ELR (cell line): Measurements from ENCODE around the gene DMRT3.
"Not testable (repeated sequence)": the region's sequence is repeated elsewhere in the genome, so short reads cannot be mapped to it uniquely, and the experiment has no call there.

Source experiments
- DNase-seq: peaks from one replicate; pipeline ENCODE4 v3.0.0-alpha.2; 2015; ENCODE audit warnings: low read depth

DMRT3 gene

GRCh38 chr9:971901-972500 lies 4.5 kb upstream of the DMRT3 start:
- DNase-seq: no peak

GRCh38 chr9:972501-973294 lies 3.8 kb upstream of the DMRT3 start:
- no peak for DNase-seq

DNA sequence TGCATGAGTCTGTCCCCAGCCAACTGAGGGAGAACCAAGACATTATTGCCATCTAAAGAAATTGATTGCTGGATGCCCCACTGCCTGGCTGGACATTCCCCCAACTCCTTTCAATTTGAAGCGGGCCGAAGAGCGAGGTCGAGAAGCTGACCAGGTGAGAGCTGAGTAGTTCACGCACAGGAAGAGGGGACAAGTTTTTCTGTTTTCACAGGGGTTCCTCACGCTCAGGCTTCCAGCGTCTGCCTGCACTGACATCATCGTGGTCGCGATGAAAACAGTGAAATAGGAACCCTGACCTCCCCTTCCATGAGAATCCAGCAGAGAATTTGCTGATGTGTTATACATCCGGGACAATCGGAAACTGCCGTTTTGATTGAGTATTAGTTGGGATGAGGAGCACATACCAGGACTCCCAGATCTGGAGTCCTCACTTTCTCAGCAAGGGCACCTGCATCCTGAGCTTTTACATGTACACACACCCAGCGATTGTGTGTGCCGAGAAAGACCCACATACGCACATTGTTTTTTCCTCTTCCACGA lies 3.1 kb upstream of the DMRT3 start:
- no peak for DNase-seq

- DNase-seq: no peak
These were observed 2.1 kb upstream of the DMRT3 start for GRCh38 chr9:974031-974995.

DNA sequence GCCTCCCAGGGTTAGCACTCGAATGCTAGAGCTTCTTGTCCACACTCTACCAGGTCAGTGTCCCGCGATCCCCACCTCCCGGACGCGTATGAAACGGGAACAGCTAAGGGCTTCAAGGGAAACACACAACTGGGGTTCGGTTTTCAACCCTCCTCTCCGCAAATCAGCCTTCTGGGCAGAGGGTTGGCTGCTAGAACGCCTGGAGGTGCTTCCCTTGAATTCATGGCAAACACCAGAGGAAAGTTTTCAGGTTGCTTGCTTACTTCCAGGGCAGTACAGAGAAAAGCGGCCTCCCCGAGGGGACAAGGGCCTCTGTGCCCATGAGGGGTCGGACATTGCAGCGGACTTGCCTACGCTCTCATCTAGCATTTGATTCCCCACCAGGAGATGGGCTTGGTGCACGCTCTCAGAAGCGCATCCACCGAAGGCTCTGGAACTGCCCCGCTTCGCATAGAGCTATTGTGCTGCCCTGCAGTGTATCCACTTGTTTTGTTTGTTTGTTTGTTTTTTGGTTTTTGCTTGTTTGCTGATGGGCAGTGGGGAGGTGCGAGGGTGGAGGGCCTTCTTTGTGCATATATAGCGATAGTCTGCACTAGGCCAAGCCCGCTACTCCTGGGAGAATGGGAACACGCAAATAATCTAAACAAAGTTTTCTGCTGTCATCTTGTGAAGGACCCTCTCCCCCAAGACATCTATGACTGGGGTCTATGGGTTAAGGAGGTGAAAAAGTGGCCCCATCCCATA lies 1.3 kb upstream of the DMRT3 start:
- DNase-seq: no peak

- DNase-seq: no peak
These were observed 656 bp upstream of the DMRT3 start for GRCh38 chr9:975740-976257.

DNA sequence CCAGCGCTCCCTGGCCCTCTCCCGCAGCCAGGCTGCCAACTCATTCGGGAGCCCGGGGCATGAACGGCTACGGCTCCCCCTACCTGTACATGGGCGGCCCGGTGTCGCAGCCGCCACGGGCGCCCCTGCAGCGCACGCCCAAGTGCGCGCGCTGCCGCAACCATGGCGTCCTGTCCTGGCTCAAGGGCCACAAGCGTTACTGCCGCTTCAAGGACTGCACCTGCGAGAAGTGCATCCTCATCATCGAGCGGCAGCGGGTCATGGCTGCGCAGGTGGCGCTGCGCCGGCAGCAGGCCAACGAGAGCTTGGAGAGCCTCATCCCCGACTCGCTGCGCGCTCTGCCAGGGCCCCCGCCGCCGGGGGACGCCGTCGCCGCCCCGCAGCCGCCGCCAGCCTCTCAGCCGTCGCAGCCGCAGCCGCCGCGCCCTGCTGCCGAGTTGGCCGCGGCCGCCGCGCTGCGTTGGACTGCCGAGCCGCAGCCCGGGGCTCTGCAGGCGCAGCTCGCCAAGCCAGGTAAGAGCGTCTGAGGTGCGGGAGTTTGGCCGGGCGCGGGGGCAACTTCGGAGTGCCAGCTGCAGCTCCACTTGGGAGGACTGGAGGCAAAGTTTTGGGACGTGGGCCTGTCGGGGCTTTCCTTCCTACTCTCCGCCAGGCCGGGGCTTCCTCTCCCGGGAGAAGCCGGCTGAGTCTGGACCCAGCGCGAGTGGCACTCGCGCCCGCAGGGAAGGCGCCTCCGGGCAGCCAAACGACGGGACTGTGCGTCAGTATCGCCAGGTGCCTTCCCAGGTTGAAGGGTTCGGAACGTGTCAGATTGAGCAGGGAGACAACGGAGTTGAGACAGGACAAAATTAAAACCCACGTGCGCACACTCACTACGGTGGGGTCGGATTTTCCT lies 735 bp downstream of the DMRT3 start:
- DNase-seq: no peak

- no peak for DNase-seq
These were observed 1.7 kb downstream of the DMRT3 start for GRCh38 chr9:977838-978830.

- no peak for DNase-seq
These were observed 3.5 kb downstream of the DMRT3 start for GRCh38 chr9:979983-980382.

DNA sequence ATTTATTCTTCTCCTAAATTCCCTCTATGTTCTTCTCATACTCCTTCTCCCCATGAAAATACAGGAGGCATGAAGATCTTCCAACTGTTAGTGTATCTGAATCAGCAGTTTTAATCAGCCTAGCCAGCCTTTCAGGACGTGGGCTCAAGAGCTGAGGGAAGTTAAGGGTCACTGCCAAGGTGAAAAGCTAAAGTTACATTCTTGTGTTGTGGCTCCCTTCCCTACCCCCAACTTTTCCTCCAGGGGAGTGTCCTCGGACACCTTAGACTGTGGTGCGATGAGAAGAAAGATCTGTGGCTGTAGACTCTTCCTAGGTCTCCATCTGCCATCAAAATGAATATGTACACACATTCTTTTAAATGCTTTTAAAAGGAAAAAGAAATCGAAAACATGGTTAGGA lies 4.2 kb downstream of the DMRT3 start:
- DNase-seq: no peak

DNA sequence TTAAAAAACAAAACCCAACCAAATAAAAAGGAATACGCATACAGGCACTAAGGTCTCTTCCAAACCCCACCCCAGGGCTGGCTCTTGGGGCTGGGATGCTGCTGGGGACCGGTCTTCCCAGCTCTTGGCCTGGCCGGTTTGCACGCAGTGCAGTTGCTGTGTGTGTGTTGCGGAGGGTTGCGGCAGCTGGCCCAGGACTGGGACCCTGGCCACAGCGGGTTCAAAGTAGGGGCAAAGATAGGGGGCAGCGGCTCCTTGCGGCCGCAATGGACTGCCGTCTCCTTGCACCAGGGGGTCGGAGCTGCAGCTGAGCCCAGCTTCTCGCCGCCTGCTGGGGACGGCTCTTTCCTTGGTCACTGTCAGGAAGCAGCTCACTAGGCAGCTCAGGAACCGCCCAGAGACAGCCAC lies 5.0 kb downstream of the DMRT3 start:
- no peak for DNase-seq

DNA sequence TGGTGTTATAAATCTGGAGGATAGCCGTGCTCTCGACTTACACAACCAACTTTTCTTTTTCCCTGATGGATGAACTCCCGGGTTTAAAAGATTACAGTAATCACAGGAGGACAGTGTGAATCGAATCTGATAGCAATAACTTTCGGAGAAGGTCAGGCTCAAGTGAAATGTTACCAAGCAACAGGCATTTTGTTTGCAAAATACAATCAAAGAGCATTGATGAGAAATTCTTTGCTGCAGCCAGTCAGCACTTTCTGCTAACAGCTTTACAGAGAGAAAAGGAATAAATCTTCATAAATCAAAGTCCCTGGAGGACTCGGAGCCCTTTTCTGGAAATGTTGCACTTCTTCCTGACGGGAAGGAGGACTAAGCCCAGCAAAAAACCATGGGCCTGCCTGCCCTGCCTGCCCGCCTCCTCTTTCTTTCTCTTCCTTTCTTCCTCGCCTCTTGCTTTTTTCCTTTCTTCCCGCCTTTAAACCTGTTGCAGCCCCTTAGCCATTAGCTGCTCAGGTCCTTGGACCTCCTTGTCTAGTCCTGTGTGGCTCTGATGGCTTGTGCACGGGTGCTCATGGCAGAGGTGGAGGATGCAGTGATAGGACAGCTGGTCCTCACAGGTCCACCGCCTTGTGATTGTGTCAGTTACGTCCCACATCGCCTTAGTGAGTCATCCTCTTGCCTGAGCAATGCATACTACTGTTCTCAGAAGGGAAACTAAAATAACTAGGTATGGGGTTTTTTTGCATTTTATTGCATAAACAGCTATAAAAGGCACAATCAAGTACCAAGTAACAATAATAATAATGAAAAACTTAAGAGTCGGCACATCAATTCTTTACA lies 6.2 kb downstream of the DMRT3 start:
- no peak for DNase-seq

- DNase-seq: no peak
These were observed 17.6 kb downstream of the DMRT3 start for GRCh38 chr9:994005-994404.

DNA sequence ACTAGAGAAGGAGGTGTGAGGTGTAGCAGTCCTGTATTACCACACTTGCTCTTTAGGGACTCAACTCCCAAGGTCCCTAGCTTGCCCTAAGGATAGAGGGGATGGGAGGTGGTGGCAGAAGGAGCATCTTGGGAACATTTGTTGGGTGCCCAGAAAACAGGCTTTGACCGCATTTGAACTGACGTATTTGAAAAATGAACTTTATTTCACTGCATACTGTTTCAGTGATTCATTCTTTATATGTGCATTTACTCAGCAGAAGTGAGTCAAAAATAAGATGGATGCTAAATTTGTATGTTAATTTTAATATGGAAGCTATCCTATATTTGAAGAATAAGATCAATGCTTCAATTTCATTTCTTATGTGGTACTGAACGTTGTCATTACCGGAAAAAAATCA lies 18.7 kb downstream of the DMRT3 start:
- no peak for DNase-seq

DNA sequence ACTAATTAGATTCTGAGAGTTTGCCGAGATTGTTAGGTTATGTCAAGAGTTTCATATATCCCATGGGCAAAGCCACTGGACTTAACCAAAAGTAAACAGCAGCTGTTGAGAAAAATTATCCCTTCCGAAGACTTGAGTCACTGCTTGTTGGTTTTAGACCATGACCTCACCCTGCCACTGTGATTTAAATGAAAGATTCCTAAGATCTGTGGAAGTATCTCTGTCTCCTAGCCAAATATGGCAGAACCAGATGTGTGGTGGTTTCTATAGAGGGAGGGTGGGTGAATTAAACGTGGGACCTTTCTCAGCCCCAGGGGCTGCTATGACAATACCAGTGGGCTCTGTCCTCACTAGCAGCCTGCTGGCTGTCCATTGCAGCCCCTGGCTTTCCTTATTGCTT lies 19.3 kb downstream of the DMRT3 start:
- peak; percentile 27 for DNase-seq

- DNase-seq: not testable (repeated sequence)
These were observed 22.1 kb downstream of the DMRT3 start for GRCh38 chr9:998299-999110.

GRCh38 chr9:1001838-1002237 lies 25.4 kb downstream of the DMRT3 start:
- no peak for DNase-seq
